HCT116 (cell line): Measurements from ENCODE around the gene PTTG1IP.
A peak's percentile ranks its signal among the peaks of the same experiment; 100 is the strongest.

ENCODE experiments used
- ATF3 ChIP-seq: IDR thresholded peaks from 2 replicates; pipeline ENCODE4 v1.6.1; 2012
- CTCF ChIP-seq, 3 experiments: fragments of 200-600 bp in 1 of 3; sonication (generic) in 1 of 3; IDR thresholded peaks in 2 of 3; conservative IDR thresholded peaks in 1 of 3; 2 replicates each; pipeline ENCODE4 v1.5.1; 2012 to 2017; ENCODE audit warnings: low read depth in 2 of 3, low read length in 2 of 3, antibody characterized with exemption in 1 of 3, borderline replicate concordance in 1 of 3, control low read depth in 1 of 3, mild to moderate bottlenecking in 1 of 3, mixed read lengths in 1 of 3, mixed run types in 1 of 3, moderate library complexity in 1 of 3; ENCODE audit not compliant: insufficient read depth in 1 of 3
- EZH2 ChIP-seq: fragments of 200-600 bp; sonication (generic); IDR thresholded peaks from 2 replicates; pipeline ENCODE4 v1.6.1; 2017; ENCODE audit warnings: antibody characterized with exemption, mixed run types
- FOSL1 ChIP-seq: IDR thresholded peaks from 2 replicates; pipeline ENCODE4 v1.6.1; 2012; ENCODE audit warnings: low read depth
- JUND ChIP-seq: IDR thresholded peaks from 2 replicates; pipeline ENCODE4 v1.6.1; 2012
- MAX ChIP-seq: IDR thresholded peaks from 2 replicates; pipeline ENCODE4 v1.6.1; 2012
- POLR2A ChIP-seq: IDR thresholded peaks from 2 replicates; pipeline ENCODE4 v1.7.0; 2011; ENCODE audit warnings: borderline replicate concordance; ENCODE audit not compliant: insufficient read depth, insufficient read length; ENCODE audit errors: extremely low read depth
- SIN3A ChIP-seq: IDR thresholded peaks from 2 replicates; pipeline ENCODE4 v1.6.1; 2012; ENCODE audit warnings: low read depth
- TCF7L2 ChIP-seq: IDR thresholded peaks from 2 replicates; pipeline ENCODE4 v1.7.0; 2011; ENCODE audit warnings: borderline replicate concordance, inconsistent platforms; ENCODE audit not compliant: insufficient read depth, insufficient read length; ENCODE audit errors: extremely low read depth
- YY1 ChIP-seq: IDR thresholded peaks from 2 replicates; pipeline ENCODE4 v1.6.1; 2011; ENCODE audit warnings: low read length, low read depth, moderate library complexity, mild to moderate bottlenecking; ENCODE audit not compliant: insufficient replicate concordance; ENCODE audit errors: extremely low read depth
- ZNF274 ChIP-seq: fragments of 200-500 bp; sonication (Bioruptor generic); IDR thresholded peaks from 2 replicates; pipeline ENCODE4 v1.6.1; 2014; ENCODE audit warnings: mild to moderate bottlenecking, low read depth, low read length, inconsistent platforms

- no peak for TF ChIP-seq FOSL1
- no peak for TF ChIP-seq ATF3
- no peak for TF ChIP-seq ZNF274
- TF ChIP-seq CTCF (IDR thresholded peaks at IDR 0.05 in 2 of 3, conservative IDR thresholded peaks at IDR 0.05 in 1 of 3; ENCODE audit: borderline replicate concordance in 1 of 3, insufficient read depth in 1 of 3, low read depth in 2 of 3, low read length in 2 of 3) = peak; percentile 76 to 94 (median 90)
- TF ChIP-seq EZH2 = no peak
- TF ChIP-seq MAX = no peak
- no peak for TF ChIP-seq SIN3A
- TF ChIP-seq POLR2A = no peak
- TF ChIP-seq YY1 = no peak
- TF ChIP-seq JUND = no peak
- TF ChIP-seq TCF7L2 = no peak
Observed at GRCh38 chr21:44892536-44893277, 19.2 kb upstream of the PTTG1IP start.
